Upper lobe of left lung (tissue), 4 donors: ENCODE measurements around the gene SPNS1.

Experiments used
- CTCF ChIP-seq, 6 experiments: fragments of 450-650 bp in 4 of 6; fragments of 200-600 bp in 2 of 6; sonication (generic) in 2 of 6; IDR thresholded peaks; one replicate each; pipeline ENCODE4 v1.5.1; 2016 to 2019; ENCODE audit warnings: antibody characterized with exemption in 6 of 6
- POLR2A ChIP-seq, 4 donors: fragments of 450-650 bp; IDR thresholded peaks; one replicate each; pipeline ENCODE4 v1.5.1; 2016 to 2017; ENCODE audit warnings: antibody characterized with exemption in 4 of 4, mild to moderate bottlenecking in 2 of 4

- TF ChIP-seq CTCF (IDR thresholded peaks at IDR 0.05) = no peak
- TF ChIP-seq POLR2A (IDR thresholded peaks at IDR 0.05) = no peak
Measured at GRCh38 chr16:28964072-28964471, 10.5 kb upstream of the SPNS1 start.
